Ascending aorta (tissue), 2 donors: ENCODE results near the gene GPX2. TPM values are rescaled to one million over a fixed set of nuclear protein-coding genes. Genes with fewer than 3 reads are reported as not detected.
"Not testable (repeated sequence)": the region's sequence is repeated elsewhere in the genome, so short reads cannot be mapped to it uniquely, and the experiment has no call there.

Experiments
- DNase-seq, 2 donors: peaks; one replicate each; pipeline ENCODE4 v3.0.0-alpha.2; 2019; ENCODE audit warnings: low spot score in 2 of 2
- H3K27ac ChIP-seq, 2 donors: fragments of 200-600 bp; sonication (generic); one replicate each; pipeline ENCODE4 v1.5.1; 2016 to 2017; ENCODE audit warnings: mild to moderate bottlenecking in 1 of 2
- H3K27me3 ChIP-seq: fragments of 200-600 bp; sonication (generic); one replicate; pipeline ENCODE4 v1.5.1; 2017
- H3K36me3 ChIP-seq, 2 donors: fragments of 200-600 bp; sonication (generic); one replicate each; pipeline ENCODE4 v1.5.1; 2016
- H3K4me1 ChIP-seq, 2 donors: fragments of 200-600 bp; sonication (generic); one replicate each; pipeline ENCODE4 v1.5.1; 2016 to 2017; ENCODE audit warnings: mild to moderate bottlenecking in 1 of 2
- H3K4me3 ChIP-seq, 2 donors: fragments of 200-600 bp; sonication (generic); one replicate each; pipeline ENCODE4 v1.5.1; 2016 to 2017; ENCODE audit warnings: mild to moderate bottlenecking in 1 of 2
- H3K9me3 ChIP-seq, 2 donors: fragments of 200-600 bp; sonication (generic); one replicate each; pipeline ENCODE4 v1.5.1; 2016
- intact Hi-C: fragments of 100-400 bp; cut with DNase I; formaldehyde crosslinking; loops from one replicate; pipeline ENCODE4 v1.15.1; 2023
- total RNA-seq: library from RNA; depleted of rRNA; stranded (reverse); fragments of >200 nt; gene quantifications from one replicate; pipeline ENCODE4 v1.1.0, GENCODE V29; 2016
- TF ChIP-seq, protein P1 (sequence below), 3 experiments: fragments of 200-600 bp in 2 of 3; fragments of 450-650 bp in 1 of 3; sonication (generic) in 2 of 3; IDR thresholded peaks; one replicate each; pipeline ENCODE4 v1.5.1; 2016 to 2019; ENCODE audit warnings: antibody characterized with exemption in 3 of 3, mild to moderate bottlenecking in 1 of 3, moderate library complexity in 1 of 3

The GPX2 gene
- total RNA-seq, 1 donor from 2014 or later = not detected

DNA sequence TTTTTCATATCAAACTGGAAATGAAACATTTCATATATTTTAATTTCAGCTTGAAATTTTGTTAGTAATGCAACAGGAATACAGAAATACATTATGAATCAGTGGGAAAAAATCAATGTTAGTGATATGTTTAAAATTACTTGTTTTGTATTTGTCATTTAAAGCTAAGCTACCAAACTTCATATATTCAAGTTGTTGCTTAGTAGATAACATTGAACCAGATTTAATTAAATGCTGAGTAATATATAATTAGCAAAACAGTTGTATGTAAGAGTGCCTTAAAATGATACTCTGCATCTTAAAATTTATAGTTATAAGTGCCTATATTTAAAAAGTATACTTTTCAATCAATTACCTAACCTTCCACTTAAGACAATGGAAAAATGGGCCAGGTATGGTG lies 23.3 kb downstream of the GPX2 start:
- TF ChIP-seq, protein P1, sequence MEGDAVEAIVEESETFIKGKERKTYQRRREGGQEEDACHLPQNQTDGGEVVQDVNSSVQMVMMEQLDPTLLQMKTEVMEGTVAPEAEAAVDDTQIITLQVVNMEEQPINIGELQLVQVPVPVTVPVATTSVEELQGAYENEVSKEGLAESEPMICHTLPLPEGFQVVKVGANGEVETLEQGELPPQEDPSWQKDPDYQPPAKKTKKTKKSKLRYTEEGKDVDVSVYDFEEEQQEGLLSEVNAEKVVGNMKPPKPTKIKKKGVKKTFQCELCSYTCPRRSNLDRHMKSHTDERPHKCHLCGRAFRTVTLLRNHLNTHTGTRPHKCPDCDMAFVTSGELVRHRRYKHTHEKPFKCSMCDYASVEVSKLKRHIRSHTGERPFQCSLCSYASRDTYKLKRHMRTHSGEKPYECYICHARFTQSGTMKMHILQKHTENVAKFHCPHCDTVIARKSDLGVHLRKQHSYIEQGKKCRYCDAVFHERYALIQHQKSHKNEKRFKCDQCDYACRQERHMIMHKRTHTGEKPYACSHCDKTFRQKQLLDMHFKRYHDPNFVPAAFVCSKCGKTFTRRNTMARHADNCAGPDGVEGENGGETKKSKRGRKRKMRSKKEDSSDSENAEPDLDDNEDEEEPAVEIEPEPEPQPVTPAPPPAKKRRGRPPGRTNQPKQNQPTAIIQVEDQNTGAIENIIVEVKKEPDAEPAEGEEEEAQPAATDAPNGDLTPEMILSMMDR (IDR thresholded peaks at IDR 0.05) = no peak
- Histone ChIP-seq H3K36me3 (peaks cover 0 to 4% of the 10 kb centered on the region in 2 donors), H3K27me3 (no peaks in the 10 kb centered on the region), H3K4me3 (no peak overlapping the region), H3K4me1 (peaks cover 3 to 33% of the 10 kb centered on the region in 2 donors), H3K27ac (peak overlapping the region; percentile 62 to 76), H3K9me3 (no peaks in the 10 kb centered on the region)
- DNase-seq = no peak
- intact Hi-C loops = loop anchor here (5.0 to 10.0 kb wide), 4 partner anchors 53 to 1274 kb away; partner anchors contain the start of genes HSPA2, MAX, PPP1R36 and RAB15

GRCh38 chr14:64918216-64918615 lies 24.3 kb downstream of the GPX2 start:
- intact Hi-C loops = loop anchor here (5.0 to 10.0 kb wide), 4 partner anchors 54 to 1273 kb away; partner anchors contain the start of genes HSPA2, MAX, PPP1R36 and RAB15
- H3K36me3 ChIP-seq = no peaks in the 10 kb centered on the region
- peak overlapping the region; percentile 62 to 76 for H3K27ac ChIP-seq
- no peaks in the 10 kb centered on the region for H3K27me3 ChIP-seq
- no peaks in the 10 kb centered on the region for H3K9me3 ChIP-seq
- H3K4me1 ChIP-seq = peaks cover 3 to 36% of the 10 kb centered on the region in 2 donors
- TF ChIP-seq, protein P1 (IDR thresholded peaks at IDR 0.05) = no peak
- no peak overlapping the region for H3K4me3 ChIP-seq
- DNase-seq = no peak

DNA sequence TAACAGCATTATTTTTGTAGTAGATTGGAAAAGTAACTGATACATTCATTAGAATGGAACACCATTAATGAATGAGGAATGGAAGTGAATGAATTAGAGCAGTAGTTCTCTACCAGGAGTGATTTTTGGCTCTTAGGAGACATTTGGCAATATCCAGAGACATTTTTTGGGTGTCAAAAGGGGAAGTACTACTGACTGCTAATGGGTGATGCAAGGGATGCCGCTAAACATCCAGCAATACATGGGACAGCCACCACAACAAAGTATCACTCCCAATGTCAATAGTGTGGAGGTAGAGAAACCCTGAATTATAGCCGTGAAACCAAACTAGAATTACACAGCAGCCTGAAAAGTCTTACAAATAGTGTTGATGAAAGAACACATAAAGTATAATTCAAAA lies 26.7 kb downstream of the GPX2 start:
- Histone ChIP-seq H3K4me3 (peak overlapping the region; percentile 90 to 99), H3K27ac (peak overlapping the region in 1 of 2 donors; percentile 94), H3K9me3 (no peaks in the 10 kb centered on the region), H3K4me1 (peaks cover 3 to 36% of the 10 kb centered on the region in 2 donors), H3K27me3 (no peaks in the 10 kb centered on the region), H3K36me3 (no peaks in the 10 kb centered on the region)
- intact Hi-C loops = loop anchor here (2.0 to 10.0 kb wide), 5 partner anchors 57 to 1271 kb away; partner anchors contain the start of genes FNTB, HSPA2, MAX and PPP1R36
- TF ChIP-seq, protein P1 (IDR thresholded peaks at IDR 0.05) = no peak
- no peak for DNase-seq

DNA sequence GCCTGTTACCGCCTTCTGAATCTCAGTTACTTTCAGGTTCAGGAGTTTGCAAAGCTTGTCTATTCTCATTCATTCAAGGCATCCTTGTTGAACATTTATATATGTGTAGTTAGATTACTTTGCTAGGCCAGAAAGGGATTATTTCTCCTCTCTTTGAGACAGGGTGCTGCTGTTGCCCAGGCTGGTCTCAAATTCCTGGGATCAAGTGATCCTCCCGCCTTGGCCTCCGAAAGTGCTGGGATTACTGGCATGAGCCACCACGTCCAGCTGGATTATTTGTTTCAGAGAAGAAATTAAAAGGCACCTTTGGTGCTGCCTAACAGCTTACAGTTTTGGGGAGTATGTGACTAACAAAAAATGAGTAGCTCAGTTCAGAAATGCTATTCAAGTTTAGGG lies 27.5 kb downstream of the GPX2 start:
- H3K36me3 ChIP-seq = no peaks in the 10 kb centered on the region
- H3K27me3 ChIP-seq = no peaks in the 10 kb centered on the region
- peaks cover 3 to 34% of the 10 kb centered on the region in 2 donors for H3K4me1 ChIP-seq
- no peak for DNase-seq
- intact Hi-C loops = loop anchor here (2.0 to 10.0 kb wide), 5 partner anchors 57 to 1270 kb away; partner anchors contain the start of genes FNTB, HSPA2, MAX and PPP1R36
- H3K27ac ChIP-seq = peak overlapping the region; percentile 94 to 98
- no peaks in the 10 kb centered on the region for H3K9me3 ChIP-seq
- TF ChIP-seq, protein P1 (IDR thresholded peaks at IDR 0.05) = no peak
- peak overlapping the region; percentile 90 to 99 for H3K4me3 ChIP-seq

DNA sequence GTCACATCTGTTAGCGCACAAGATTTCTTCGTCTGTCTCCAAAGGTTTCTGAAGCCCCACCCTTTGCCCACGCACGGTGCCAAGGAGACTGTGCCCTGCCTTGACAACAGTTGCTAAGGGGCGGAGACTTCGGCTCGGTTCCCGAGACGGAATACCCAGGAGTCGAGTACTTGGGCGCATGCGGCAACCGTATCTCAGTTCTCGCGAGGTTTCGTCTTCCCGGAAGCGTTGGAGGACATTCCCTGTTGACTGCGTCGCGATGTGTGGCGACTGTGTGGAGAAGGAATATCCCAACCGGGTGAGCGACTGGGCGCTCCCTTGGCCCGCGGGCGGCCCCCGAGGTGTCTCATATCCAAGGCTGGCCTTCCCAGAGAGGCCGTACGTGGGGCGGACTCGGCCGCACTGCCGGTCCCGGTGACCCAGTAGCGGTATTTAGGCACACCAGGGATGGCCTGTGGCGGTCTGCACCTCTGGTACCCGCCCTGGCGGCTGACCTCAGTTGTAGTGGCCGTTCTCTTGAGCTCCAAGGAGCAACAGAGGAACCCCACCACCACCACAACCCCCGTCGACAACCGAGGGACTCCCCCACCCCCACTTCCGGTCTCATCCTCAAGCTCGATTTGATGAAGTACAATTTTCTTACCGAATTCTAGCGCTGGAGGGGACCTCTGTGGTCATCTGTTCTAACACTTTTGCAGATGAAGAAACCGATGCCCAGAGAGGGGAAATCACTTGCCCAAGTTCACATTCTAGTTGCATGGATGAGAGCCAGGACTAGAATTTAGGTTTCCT lies 28.1 kb downstream of the GPX2 start, which contains the start of gene CHURC1:
Gene CHURC1, plus strand, starts transcription at position 219 of the 792 bp plus-strand sequence. Its CDS starts 41 bp downstream, at position 260.
- Histone ChIP-seq H3K27me3 (no peaks in the 10 kb centered on the region), H3K9me3 (no peaks in the 10 kb centered on the region), H3K27ac (peak within 1 kb of the TSS; percentile 94 to 98), H3K4me3 (peak within 1 kb of the TSS; percentile 90 to 99), H3K4me1 (peaks cover 3 to 30% of the 10 kb centered on the region in 2 donors), H3K36me3 (no peaks in the 10 kb centered on the region)
- intact Hi-C loops = loop anchor here (2.0 to 10.0 kb wide), 7 partner anchors 58 to 1270 kb away; partner anchors contain the start of genes FNTB, HSPA2, MAX and MTHFD1
- DNase-seq = peak; percentile 98 to 100
- TF ChIP-seq, protein P1 (IDR thresholded peaks at IDR 0.05) = no peak

- H3K27ac ChIP-seq, H3K36me3 ChIP-seq, H3K27me3 ChIP-seq, H3K9me3 ChIP-seq, DNase-seq: not testable (repeated sequence)
- Histone ChIP-seq H3K4me1 (peaks cover 3 to 23% of the 10 kb centered on the region in 2 donors), H3K4me3 (peak overlapping the region in 1 of 2 donors; percentile 90)
- intact Hi-C loops = loop anchor here (5.0 to 10.0 kb wide), 5 partner anchors 106 to 1269 kb away; partner anchors contain the start of genes HSPA2, MAX, MTHFD1 and PPP1R36
Observed at GRCh38 chr14:64913477-64913876, 29.1 kb downstream of the GPX2 start.
